Keratinocyte (primary cell): ENCODE results near the gene PEPD. TPM values are rescaled to one million over a fixed set of nuclear protein-coding genes. Genes with fewer than 3 reads are reported as not detected.

Experiments
- DNase-seq: peaks from one replicate; pipeline ENCODE4 v3.0.0-alpha.2; 2011; ENCODE audit warnings: low read depth, missing footprints, low spot score
- FAIRE-seq: peaks from 2 replicates; lab custom pipeline; 2011; peaks lifted over from hg19 to GRCh38; lab: Jason Lieb, UNC
- H2AFZ ChIP-seq: 2 replicates; pipeline ENCODE4 v1.6.0; 2012; ENCODE audit warnings: low read length, control low read depth, inconsistent platforms; ENCODE audit not compliant: control insufficient read depth
- H3K27ac ChIP-seq: 2 replicates; pipeline ENCODE4 v1.5.1; 2011; ENCODE audit warnings: low read length; ENCODE audit not compliant: control insufficient read depth, insufficient read depth
- H3K27me3 ChIP-seq: 3 replicates; pipeline ENCODE4 v1.6.0; 2011; ENCODE audit warnings: low read length; ENCODE audit not compliant: control insufficient read depth, insufficient read depth; ENCODE audit errors: extremely low read depth
- H3K36me3 ChIP-seq, 2 experiments: 2 replicates in 1 of 2; 3 replicates in 1 of 2; pipeline ENCODE4 v1.5.1; 2011; ENCODE audit warnings: low read length in 2 of 2, mild to moderate bottlenecking in 1 of 2; ENCODE audit not compliant: control insufficient read depth in 2 of 2, insufficient read depth in 2 of 2; ENCODE audit errors: extremely low read depth in 1 of 2
- H3K4me1 ChIP-seq: 3 replicates; pipeline ENCODE4 v1.5.1; 2011; ENCODE audit warnings: low read length; ENCODE audit not compliant: control insufficient read depth, insufficient read depth; ENCODE audit errors: extremely low read depth
- H3K4me2 ChIP-seq: 3 replicates; pipeline ENCODE4 v1.6.0; 2011; ENCODE audit warnings: low read depth, low read length; ENCODE audit not compliant: control insufficient read depth, insufficient read depth; ENCODE audit errors: extremely low read depth
- H3K4me3 ChIP-seq, 3 experiments: fragments of 200-600 bp in 1 of 3; sonication (generic) in 1 of 3; 2 replicates in 2 of 3; 3 replicates in 1 of 3; pipeline ENCODE4 v1.5.1; 2011 to 2016; ENCODE audit warnings: low read length in 3 of 3, mild to moderate bottlenecking in 3 of 3, control low read depth in 2 of 3, inconsistent platforms in 1 of 3, low read depth in 1 of 3, mixed read lengths in 1 of 3, mixed run types in 1 of 3, moderate library complexity in 1 of 3; ENCODE audit not compliant: control insufficient read depth in 2 of 3, insufficient read depth in 2 of 3; ENCODE audit errors: extremely low read depth in 1 of 3
- H3K79me2 ChIP-seq: 2 replicates; pipeline ENCODE4 v1.6.0; 2012; ENCODE audit warnings: low read length; ENCODE audit not compliant: control insufficient read depth, insufficient read depth
- H3K9ac ChIP-seq: 3 replicates; pipeline ENCODE4 v1.6.0; 2011; ENCODE audit warnings: low read length; ENCODE audit not compliant: control insufficient read depth, insufficient read depth; ENCODE audit errors: extremely low read depth
- H3K9me1 ChIP-seq: 3 replicates; pipeline ENCODE4 v1.6.0; 2011; ENCODE audit warnings: low read length; ENCODE audit not compliant: control insufficient read depth, insufficient read depth; ENCODE audit errors: extremely low read depth
- H3K9me3 ChIP-seq: 2 replicates; pipeline ENCODE4 v1.5.1; 2012; ENCODE audit warnings: low read depth, low read length; ENCODE audit not compliant: control insufficient read depth
- H4K20me1 ChIP-seq: 3 replicates; pipeline ENCODE4 v1.6.0; 2011; ENCODE audit warnings: low read length; ENCODE audit not compliant: control insufficient read depth, insufficient read depth; ENCODE audit errors: extremely low read depth
- EZH2 ChIP-seq: IDR thresholded peaks from one replicate; pipeline ENCODE4 v1.6.1; 2012; ENCODE audit warnings: inconsistent platforms, mild to moderate bottlenecking, low read length, moderate library complexity
- dilution Hi-C: fragments of 300-500 bp; cut with MboI; formaldehyde crosslinking; loops from one replicate; pipeline ENCODE4 v1.7.0; 2020; ENCODE audit warnings: low sequenced_read_pairs; ENCODE audit not compliant: extremely low pct_ligation_motif_present
- polyA plus RNA-seq, 5 experiments: library from polyadenylated mRNA; depleted of rRNA in 3 of 5; stranded (reverse) in 3 of 5; stranded (forward) in 1 of 5; unstranded in 1 of 5; fragments of >200 nt; gene quantifications; 1 replicate in 1 of 5; 2 replicates in 3 of 5; 3 replicates in 1 of 5; pipeline versions ENCODE4 v1.2.1 to v1.2.3, GENCODE V29; 2011 to 2012; ENCODE audit warnings: missing spikeins in 2 of 5, low read depth in 1 of 5, low replicate concordance in 1 of 5
- TF ChIP-seq, protein P1 (sequence below), 3 experiments: IDR thresholded peaks in 1 of 3; conservative IDR thresholded peaks in 1 of 3; optimal IDR thresholded peaks in 1 of 3; 2 replicates in 2 of 3; 3 replicates in 1 of 3; pipeline versions ENCODE3 to v1.5.1; 2011; ENCODE audit warnings: low read length in 3 of 3, mild to moderate bottlenecking in 3 of 3, moderate library complexity in 2 of 3, control low read depth in 1 of 3, inconsistent platforms in 1 of 3; ENCODE audit not compliant: insufficient read depth in 2 of 3; ENCODE audit errors: extremely low read depth in 1 of 3

PEPD gene
- polyA plus RNA-seq, 1 donor (not counting 4 experiments of a cell fraction or from before 2014, with no cell fraction given), result 36.9 TPM

DNA sequence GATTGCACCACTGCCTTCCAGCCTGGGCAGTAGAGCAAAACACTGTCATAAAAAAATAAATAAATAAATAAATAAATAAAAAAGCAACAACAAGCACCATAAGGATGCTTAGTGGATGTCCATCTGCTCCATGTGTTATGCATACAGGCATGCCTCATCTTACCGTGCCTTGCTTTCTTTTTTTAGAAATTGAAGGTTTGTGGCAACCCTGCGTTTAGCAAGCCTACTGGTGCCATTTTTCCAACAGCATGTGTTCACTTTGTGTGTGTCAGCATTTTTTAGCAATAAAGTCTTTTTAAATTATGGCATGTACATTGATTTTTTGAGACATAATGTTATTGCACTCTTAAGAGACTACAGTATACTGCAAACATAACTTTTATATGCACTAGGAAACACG is 68.3 kb downstream of the PEPD start:
- Histone ChIP-seq H2AFZ (no peak overlapping the region), H3K9me3 (no peaks in the 10 kb centered on the region), H3K9me1 (no peaks in the 10 kb centered on the region), H3K4me2 (no peak overlapping the region), H3K27me3 (no peaks in the 10 kb centered on the region), H3K27ac (no peak overlapping the region), H3K79me2 (no peaks in the 10 kb centered on the region), H3K36me3 (no peaks in the 10 kb centered on the region), H3K4me3 (no peak overlapping the region), H3K9ac (no peak overlapping the region), H4K20me1 (no peaks in the 10 kb centered on the region), H3K4me1 (no peaks in the 10 kb centered on the region)
- no peak for TF ChIP-seq EZH2
- TF ChIP-seq, protein P1, sequence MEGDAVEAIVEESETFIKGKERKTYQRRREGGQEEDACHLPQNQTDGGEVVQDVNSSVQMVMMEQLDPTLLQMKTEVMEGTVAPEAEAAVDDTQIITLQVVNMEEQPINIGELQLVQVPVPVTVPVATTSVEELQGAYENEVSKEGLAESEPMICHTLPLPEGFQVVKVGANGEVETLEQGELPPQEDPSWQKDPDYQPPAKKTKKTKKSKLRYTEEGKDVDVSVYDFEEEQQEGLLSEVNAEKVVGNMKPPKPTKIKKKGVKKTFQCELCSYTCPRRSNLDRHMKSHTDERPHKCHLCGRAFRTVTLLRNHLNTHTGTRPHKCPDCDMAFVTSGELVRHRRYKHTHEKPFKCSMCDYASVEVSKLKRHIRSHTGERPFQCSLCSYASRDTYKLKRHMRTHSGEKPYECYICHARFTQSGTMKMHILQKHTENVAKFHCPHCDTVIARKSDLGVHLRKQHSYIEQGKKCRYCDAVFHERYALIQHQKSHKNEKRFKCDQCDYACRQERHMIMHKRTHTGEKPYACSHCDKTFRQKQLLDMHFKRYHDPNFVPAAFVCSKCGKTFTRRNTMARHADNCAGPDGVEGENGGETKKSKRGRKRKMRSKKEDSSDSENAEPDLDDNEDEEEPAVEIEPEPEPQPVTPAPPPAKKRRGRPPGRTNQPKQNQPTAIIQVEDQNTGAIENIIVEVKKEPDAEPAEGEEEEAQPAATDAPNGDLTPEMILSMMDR (optimal IDR thresholded peaks at IDR 0.05 in 1 of 3, IDR thresholded peaks at IDR 0.05 in 1 of 3, conservative IDR thresholded peaks at IDR 0.05 in 1 of 3; ENCODE audit: extremely low read depth in 1 of 3, insufficient read depth in 2 of 3, low read length in 3 of 3), result no peak
- DNase-seq, result no peak
- dilution Hi-C loops, result no loop called here
- FAIRE-seq, result no peak

DNA sequence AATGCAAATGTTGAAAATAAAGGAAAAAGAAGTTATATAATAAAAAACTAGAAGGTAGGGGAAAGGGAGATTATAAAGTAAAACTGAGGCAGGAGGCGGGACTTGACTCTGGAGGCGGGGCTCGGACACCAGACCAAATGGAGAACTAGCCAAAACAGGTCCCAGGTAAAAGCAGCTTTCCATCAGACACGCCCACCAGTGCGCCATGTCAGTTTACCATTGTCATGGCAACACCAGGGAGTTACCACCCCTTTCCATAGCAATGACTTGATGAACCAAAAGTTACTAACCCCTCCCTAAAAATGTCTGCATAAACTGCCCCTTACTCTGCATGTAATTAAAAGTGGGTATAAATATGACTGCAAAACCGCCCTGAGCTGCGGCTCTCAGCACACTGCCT is 70.9 kb downstream of the PEPD start:
- DNase-seq, result no peak
- FAIRE-seq, result no peak
- H3K9me3 ChIP-seq, result no peaks in the 10 kb centered on the region

More for the DNA sequence above, 70.9 kb downstream of the PEPD start:
- Histone ChIP-seq H3K4me3 (no peak overlapping the region), H3K27ac (no peak overlapping the region), H3K4me1 (peaks cover 4% of the 10 kb centered on the region), H3K79me2 (no peaks in the 10 kb centered on the region), H4K20me1 (no peaks in the 10 kb centered on the region), H3K4me2 (no peak overlapping the region), H2AFZ (no peak overlapping the region), H3K9me1 (no peaks in the 10 kb centered on the region), H3K27me3 (no peaks in the 10 kb centered on the region), H3K9ac (no peak overlapping the region), H3K36me3 (no peaks in the 10 kb centered on the region)
- dilution Hi-C loops, result no loop called here
- TF ChIP-seq, protein P1 (optimal IDR thresholded peaks at IDR 0.05 in 1 of 3, IDR thresholded peaks at IDR 0.05 in 1 of 3, conservative IDR thresholded peaks at IDR 0.05 in 1 of 3; ENCODE audit: extremely low read depth in 1 of 3, insufficient read depth in 2 of 3, low read length in 3 of 3), result no peak
- TF ChIP-seq EZH2, result no peak
